Cardiac fibroblast (primary cell): ENCODE measurements around the gene NECAP2.
A peak's percentile ranks its signal among the peaks of the same experiment; 100 is the strongest.

Source experiments
- DNase-seq, 2 donors: peaks; one replicate each; pipeline versions ENCODE4 v3.0.0 to v3.0.0-alpha.2; 2010; ENCODE audit warnings: low read depth in 2 of 2
- H3K4me3 ChIP-seq, 2 donors: replicated peaks in 1 of 2; 1 replicate in 1 of 2; 2 replicates in 1 of 2; pipeline ENCODE4 v1.5.1; 2011; ENCODE audit warnings: low read depth in 2 of 2, low read length in 2 of 2, mild to moderate bottlenecking in 2 of 2, moderate library complexity in 1 of 2
- CTCF ChIP-seq: IDR thresholded peaks from one replicate; pipeline ENCODE4 v1.5.1; 2011; ENCODE audit warnings: low read depth, mild to moderate bottlenecking, low read length, inconsistent platforms

The NECAP2 gene

GRCh38 chr1:16410803-16411202 is 29.7 kb upstream of the NECAP2 start:
- TF ChIP-seq CTCF, result no peak
- DNase-seq, result no peak
- no peak overlapping the region for H3K4me3 ChIP-seq

- no peak for DNase-seq
- no peak overlapping the region for H3K4me3 ChIP-seq
- no peak for TF ChIP-seq CTCF
Observed at GRCh38 chr1:16413191-16413590, 27.3 kb upstream of the NECAP2 start.

- DNase-seq, result peak in 1 of 2 donors; percentile 40
- no peak for TF ChIP-seq CTCF
- H3K4me3 ChIP-seq, result no peak overlapping the region
Observed at GRCh38 chr1:16418823-16419425, 21.6 kb upstream of the NECAP2 start.

- no peak for TF ChIP-seq CTCF
- no peak overlapping the region for H3K4me3 ChIP-seq
- no peak for DNase-seq
Observed at GRCh38 chr1:16420424-16421118, 20.0 kb upstream of the NECAP2 start.

GRCh38 chr1:16421201-16421600 is 19.3 kb upstream of the NECAP2 start:
- no peak for TF ChIP-seq CTCF
- H3K4me3 ChIP-seq, result no peak overlapping the region
- no peak for DNase-seq

- no peak for DNase-seq
- TF ChIP-seq CTCF, result no peak
- no peak overlapping the region for H3K4me3 ChIP-seq
Observed at GRCh38 chr1:16422041-16422440, 18.5 kb upstream of the NECAP2 start.
